GM21360 (cell line): ENCODE results near the gene RAMACL.

Experiments
- ATAC-seq: cut with Tn5 transposase; IDR thresholded peaks from one replicate; pipeline ENCODE4 v1.9.1; 2021; ENCODE audit warnings: mild to moderate bottlenecking, moderate library complexity; ENCODE audit not compliant: unreplicated experiment

RAMACL gene

DNA sequence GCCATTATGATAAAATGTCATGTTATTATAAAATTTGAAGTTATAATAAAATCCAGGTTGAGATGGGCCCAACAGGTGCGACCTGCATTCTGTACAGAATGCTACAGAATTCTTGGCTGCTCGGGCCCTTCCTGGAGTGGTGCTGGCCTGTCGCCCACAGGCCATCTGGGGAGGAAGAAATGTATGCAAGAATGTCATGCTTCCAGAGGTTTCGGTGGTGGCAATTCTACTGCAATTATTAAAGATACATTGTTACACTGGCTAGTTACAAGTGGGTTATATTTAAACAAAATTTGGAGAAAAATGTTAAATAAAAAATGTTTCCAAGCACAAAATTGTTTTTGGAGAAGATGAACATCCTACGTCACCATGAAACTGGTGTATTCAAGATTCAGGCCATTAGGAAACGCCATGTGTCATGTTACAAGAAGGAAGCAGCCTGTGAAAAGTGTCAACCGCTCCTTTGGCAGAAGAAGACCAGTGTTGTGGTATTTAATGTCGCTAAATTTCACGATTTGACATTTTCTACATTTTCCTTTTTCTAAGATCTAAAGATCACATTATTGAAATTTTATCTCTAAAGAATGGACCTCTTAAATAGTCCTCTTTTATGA, 7.1 kb downstream of the RAMACL start:
- no peak for ATAC-seq

GRCh38 chr6:166578536-166579236, 7.8 kb downstream of the RAMACL start:
- ATAC-seq: no peak

- ATAC-seq: no peak
Measured at GRCh38 chr6:166575205-166575604, 11.3 kb downstream of the RAMACL start.

GRCh38 chr6:166573511-166574216, 12.8 kb downstream of the RAMACL start:
- no peak for ATAC-seq

DNA sequence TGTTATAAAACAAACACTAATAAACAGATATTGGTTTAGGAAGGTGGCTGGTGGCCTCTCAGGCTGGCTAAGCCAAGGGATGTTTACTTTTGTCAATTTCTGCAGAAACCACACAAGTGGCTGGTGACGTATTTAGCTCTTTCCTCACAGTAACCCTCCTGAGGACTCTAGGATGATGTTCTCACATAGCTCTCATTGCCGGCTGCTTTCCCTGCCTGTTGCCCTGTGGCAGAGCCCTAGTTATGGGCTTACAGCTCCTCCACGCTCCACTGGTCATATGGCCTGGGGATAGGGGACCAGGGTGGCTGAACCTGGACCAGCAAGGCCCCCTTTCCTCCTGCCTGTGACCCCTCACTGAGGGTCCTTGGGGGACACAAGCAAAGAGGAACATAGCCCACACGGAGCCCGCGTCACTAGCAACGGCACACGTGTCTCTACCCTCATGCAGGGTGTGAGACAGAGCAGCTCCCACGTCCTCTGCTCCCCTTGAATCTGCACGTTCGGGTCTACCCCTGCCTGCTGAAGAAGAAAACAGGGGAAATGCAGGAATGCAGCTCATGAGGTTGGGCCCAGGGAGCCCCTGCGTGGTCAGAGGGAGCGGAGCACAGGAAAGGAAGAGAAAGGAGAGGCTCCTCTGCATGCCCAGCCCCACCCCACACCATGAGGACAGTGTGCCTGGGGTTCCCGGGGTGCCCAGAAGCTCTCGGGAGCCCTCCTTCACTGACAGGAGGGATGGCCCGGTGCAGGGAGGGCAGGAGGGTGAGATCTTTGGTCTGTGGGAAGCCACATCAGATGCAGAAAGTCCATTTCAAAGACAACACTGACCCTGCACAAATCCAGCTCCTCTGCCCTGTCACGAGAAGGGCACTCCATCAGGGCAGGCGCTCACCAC, 13.9 kb downstream of the RAMACL start:
- ATAC-seq: no peak

DNA sequence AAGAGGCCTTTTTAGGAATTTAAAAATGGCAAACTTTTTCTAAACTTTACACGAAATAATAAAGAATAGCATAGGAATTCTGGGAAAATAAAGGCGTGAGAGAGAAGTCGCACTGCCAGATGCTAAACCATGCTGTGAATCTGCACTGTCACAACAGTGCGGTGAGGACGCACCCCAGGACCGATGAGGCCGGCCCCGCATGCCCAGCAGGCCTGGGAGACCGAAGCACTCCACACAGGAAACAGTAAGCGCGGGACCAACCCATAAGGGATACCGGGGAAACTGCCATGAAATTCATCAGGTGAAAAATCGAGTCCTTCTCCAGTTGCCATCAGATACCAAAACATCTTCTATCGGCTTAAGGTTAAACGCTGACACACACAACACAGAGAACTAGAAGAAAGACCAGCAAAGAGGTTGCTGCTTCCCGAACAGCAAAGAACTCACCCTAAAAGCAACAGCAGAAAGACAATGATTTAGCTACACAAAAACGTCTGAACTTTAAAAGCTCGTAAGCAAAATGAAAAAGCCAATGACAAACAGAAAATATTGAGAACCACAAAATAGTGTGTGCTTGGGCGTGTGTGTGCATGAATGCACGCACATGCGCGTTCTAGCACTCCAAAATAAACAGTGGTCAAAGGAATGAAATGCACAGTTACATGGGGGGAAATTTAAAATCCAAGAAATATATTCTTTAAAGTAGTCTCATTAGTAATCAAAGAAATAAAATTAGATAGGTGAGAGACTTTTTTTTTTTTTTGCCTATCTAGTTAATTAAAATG, 15.4 kb downstream of the RAMACL start:
- no peak for ATAC-seq

DNA sequence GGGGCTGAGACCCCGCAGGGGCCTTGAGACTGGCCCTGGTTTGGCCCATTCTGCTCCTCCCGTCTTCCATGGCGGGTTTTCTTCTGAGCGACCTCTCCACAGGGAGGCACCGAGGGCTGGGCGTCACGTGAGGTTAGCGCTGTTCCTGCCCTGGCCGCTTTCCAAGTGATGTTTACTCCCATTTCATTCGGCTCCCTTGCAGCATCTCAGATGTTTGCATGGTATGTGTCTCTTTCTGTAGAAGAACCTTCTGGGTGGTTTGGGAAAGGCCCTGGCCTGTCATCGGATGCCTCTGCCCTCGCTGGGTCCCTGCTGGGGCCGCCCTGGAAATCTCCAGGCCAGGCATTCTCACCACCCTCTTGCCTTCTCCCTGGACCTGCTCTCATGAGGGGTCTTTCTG, 17.3 kb downstream of the RAMACL start:
- no peak for ATAC-seq

GRCh38 chr6:166567813-166568212, 18.7 kb downstream of the RAMACL start:
- ATAC-seq: no peak

- ATAC-seq: no peak
Measured at GRCh38 chr6:166567107-166567506, 19.4 kb downstream of the RAMACL start.

DNA sequence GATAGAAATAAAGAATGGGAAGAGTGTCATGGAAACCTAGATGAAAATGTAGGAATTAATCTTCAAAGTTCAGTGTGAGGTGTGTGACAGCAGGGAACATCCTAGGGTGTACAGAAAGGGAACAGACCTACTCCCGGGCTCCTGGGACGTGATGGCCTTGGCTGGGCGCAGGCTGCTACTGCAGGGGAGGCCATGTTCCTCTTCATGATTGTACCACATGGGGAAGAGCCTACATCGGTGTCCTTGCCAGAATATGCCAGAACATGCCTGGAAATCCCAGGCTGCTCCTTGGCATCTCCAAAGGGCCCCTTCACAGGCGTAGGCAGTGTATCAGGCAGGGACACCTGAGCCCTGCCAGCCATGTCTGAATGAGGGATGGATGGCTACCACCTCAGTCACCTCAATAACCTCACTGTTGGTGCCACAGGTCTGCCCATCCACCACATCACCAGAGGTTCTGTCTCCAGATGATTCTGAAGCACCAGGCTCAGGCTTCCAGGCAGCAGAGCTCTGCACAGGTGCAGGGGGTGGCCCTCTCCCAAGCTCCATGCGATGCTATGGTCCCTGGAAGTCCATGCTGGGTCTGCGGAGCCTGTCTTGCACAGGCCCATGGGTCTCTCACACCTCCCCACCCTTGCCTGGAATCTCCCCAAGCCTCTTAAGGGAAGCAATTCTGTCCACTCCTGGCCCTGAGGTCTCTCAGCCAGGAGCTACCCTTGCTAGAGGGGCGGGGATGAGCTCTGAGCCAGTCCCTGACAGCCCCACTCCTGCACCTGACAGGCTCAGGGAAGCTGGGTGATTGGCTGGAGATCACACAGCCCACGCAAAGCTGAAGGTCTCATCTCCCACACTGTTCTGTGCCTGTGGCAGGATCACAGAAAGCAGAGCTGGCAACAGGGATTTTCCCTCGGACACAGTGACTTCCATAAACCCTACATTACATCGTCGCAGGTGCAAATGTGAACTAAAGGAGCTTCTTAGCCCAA, 20.2 kb downstream of the RAMACL start:
- ATAC-seq: no peak

- no peak for ATAC-seq
Measured at GRCh38 chr6:166565084-166565967, 21.2 kb downstream of the RAMACL start.

DNA sequence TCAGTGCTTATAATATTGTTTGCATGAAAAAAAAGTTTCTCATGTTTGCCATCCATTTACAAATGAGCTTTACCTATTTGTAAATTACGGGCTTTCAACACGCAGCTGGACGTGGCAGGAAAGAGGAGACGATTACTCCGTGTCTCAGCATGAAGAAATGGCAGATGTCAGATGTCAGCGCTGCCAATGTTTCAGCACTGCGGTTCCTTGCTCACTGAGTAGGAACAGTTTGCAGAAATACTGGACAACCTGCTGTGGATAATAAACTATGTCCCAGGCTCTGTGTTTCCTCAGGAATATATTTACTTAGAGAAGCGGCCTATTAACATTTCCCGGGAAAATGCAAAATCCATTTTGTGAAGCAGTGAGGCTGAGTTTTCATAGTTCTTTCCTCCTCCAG, 22.7 kb downstream of the RAMACL start:
- no peak for ATAC-seq

DNA sequence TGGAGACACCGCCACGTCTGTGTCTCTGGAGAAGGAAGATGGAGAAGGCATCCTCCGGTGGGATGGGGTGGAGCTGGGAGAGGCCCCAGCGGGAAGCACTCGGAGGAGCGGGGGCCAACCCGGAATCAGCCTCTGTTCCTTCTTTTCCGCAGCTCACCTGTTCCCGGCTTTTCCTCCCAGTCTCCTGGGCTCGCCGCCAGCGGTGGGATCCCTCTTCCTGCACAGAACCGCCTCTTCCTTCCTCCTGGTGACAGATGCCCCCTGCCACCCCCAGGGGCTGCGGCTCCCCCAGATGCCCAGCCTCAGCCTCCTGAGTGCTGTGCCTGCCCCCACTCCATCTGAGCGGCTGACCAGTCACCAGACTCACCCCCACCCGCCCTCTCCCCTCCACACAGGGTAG, 23.3 kb downstream of the RAMACL start:
- no peak for ATAC-seq

DNA sequence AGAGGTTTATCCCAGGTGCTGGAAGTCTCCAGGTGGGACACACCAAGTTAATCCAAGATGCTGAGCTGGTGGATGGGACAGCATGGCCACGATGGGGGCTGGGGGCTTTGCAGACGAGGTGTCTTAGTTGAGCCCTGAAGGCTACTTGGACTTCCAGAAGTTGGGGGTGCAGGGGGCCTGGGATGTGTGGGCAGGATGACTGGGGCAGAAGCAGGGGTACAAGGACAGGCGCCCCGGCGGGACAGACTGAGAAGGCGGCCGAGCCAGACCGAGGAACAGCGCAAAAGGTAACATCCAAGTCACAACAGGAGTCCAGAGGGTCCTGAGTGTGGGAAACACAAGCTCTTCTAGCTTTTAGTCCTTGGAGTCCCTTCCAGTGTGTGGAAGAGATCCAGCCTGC, 23.8 kb downstream of the RAMACL start:
- no peak for ATAC-seq

DNA sequence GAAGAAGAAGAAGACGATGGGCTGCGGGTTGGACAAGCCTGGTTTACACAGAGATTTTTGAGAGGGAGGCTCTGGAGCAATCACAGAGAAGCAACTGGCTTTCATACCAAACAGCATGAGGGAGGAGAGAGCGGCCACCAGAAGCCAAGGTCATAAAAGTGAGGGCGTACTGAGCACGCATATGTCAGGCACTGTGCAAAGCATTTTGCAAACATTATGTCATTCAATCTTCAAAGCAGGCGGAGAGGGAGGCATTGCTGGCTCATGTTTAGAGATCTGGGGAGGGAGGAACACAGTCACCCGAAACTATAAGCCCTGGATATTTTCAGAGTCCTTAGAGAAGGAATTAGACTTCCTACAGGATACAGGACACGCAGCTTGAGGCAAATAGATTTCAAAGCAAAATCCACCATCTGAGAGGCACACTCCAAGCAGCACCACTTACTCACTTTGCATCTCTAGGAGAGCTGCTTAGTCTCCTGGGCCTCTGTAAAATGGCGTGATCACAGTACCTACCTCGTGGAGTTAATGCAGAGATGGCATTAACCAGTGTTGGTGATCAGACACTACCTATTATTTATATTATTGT, 24.6 kb downstream of the RAMACL start:
- ATAC-seq: no peak

- no peak for ATAC-seq
Measured at GRCh38 chr6:166560222-166560621, 26.3 kb downstream of the RAMACL start.

- ATAC-seq: no peak
Measured at GRCh38 chr6:166559662-166560061, 26.8 kb downstream of the RAMACL start.

- ATAC-seq: no peak
Measured at GRCh38 chr6:166559211-166559610, 27.3 kb downstream of the RAMACL start.
